RPMI7951 (cell line): ENCODE results near the gene CLCN7. TPM values are rescaled to one million over a fixed set of nuclear protein-coding genes. Genes with fewer than 3 reads are reported as not detected.

ENCODE experiments used
- DNase-seq: peaks from one replicate; pipeline ENCODE4 v3.0.0-alpha.2; 2012; ENCODE audit warnings: low read depth
- total RNA-seq: library from RNA; depleted of rRNA; stranded (reverse); fragments of >200 nt; shearing (Covaris generic); gene quantifications from 2 replicates; pipeline ENCODE4 v1.2.3, GENCODE V29; 2014

The CLCN7 gene
- total RNA-seq, 1 experiment from 2014 or later, result 38.6 TPM

- DNase-seq, result no peak
These were observed 10.5 kb downstream of the CLCN7 start for GRCh38 chr16:1464196-1464893.

DNA sequence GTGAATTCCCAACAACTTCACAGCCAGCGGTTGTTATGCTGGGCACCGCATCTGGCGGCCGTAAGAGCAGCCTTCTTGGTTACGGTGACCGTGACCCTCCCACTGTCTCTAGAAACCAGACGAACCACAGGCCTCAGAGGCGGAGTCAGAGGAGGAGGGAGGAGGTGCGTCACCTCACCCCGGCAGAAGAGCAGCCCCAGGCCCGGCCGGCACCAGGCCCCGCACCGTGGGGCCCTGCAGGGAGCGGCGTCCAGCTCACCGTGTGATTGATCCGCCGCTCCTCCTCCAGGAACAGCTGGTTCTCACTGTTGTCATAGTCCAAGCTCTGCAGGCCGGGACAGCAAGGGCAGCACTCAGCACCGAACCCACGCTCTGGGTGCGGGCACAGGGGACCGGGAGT, 13.7 kb downstream of the CLCN7 start:
- no peak for DNase-seq

DNA sequence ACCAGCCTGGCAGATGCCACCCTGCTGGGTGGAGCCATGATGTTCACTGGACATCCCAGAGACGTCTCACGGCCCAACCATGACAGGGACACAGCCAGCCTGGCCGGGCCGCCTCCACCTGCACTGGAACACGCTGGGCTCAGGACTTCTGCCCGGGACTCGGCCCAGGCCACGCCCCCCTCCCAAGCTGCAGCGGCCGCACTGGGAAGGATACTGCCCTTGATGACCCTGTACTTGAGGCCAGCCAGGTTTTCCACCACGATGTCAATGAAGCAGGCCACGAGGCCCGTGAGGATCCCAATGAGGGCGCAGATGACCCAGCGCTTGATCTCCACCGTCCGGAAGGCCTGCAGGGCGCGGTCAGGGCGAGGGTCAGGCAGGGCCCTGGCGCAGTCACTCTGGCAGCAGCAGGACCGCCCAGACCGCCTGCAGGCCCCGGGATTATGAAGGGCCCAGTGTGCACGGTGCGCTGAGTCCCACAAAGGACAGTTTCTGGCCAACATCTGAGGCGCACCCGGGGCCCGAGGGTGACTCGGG, 14.2 kb downstream of the CLCN7 start:
- DNase-seq, result no peak

DNA sequence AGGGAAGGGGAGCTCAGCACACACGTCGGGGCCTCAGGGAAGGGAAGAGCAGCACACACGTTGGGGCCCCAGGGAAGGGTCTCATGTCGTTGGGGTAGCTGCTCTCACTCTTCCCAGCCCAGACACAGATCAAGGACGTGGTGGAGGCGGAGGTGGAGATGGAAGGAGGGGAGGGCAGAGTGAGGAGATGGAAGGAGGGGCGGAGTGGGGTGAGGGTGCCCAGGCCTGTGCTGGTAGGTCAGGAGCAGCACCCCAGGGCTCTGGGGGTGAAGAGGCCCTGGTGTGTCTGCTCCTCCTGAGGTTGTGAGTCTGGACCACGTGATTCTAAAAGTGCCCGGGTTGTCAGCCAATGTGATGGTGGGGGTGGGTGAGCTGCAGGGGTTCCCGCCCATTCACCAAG, 14.9 kb downstream of the CLCN7 start:
- DNase-seq, result no peak

DNA sequence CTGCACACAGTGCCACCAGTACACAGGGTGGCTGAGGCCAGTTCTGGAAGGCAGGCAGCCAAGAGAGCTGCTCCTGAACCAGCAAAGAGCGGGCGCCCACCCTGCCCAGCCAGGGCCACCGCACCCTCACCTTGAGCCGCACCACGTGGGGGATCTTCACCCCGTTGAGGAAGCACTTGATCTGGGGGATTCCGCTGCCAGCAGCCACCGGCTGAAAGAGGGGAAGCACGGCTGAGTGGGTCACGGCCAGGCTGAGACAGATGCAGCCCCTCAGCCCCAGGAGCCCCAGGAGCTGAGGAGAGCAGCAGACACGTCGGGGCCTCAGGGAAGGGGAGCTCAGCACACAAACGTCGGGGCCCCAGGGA, 15.9 kb downstream of the CLCN7 start:
- DNase-seq, result no peak

- no peak for DNase-seq
These were observed 16.4 kb downstream of the CLCN7 start for GRCh38 chr16:1458336-1458976.

DNA sequence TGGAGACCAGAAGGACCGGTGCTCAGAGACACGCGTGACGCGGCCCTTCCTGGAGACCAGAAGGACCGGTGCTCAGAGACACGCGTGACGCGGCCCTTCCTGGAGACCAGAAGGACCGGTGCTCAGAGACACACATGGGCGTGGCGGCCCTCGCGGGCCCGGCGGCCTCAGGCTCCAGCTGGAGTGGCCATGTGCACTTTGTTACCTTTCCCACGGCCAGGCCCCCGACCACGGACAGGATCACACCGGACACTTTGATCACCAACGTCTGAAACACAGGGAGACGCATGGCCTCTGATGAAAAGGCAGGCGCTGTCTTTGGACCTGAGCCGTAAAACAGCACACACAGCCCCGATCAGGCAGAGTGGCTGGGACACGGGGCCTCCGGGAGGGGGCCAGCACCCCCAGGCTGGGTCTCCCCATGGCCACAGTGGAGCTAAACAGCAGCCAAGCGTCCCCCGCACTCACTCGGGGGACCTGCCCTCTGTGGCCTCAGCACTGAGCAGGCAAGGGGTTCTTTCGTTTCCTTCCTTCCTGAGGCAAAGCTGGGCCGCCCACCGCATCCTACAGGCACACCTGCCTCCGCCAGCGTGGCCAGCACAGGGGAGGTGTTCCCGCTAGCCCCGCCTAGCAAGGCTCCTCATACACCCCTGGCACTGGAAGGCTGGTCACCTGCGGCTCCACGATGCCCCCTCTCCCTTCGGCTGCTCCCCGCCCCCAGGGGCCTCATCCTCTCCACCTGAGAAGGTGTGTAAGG, 17.2 kb downstream of the CLCN7 start:
- no peak for DNase-seq

- DNase-seq, result no peak
These were observed 17.9 kb downstream of the CLCN7 start for GRCh38 chr16:1456951-1457350.

DNA sequence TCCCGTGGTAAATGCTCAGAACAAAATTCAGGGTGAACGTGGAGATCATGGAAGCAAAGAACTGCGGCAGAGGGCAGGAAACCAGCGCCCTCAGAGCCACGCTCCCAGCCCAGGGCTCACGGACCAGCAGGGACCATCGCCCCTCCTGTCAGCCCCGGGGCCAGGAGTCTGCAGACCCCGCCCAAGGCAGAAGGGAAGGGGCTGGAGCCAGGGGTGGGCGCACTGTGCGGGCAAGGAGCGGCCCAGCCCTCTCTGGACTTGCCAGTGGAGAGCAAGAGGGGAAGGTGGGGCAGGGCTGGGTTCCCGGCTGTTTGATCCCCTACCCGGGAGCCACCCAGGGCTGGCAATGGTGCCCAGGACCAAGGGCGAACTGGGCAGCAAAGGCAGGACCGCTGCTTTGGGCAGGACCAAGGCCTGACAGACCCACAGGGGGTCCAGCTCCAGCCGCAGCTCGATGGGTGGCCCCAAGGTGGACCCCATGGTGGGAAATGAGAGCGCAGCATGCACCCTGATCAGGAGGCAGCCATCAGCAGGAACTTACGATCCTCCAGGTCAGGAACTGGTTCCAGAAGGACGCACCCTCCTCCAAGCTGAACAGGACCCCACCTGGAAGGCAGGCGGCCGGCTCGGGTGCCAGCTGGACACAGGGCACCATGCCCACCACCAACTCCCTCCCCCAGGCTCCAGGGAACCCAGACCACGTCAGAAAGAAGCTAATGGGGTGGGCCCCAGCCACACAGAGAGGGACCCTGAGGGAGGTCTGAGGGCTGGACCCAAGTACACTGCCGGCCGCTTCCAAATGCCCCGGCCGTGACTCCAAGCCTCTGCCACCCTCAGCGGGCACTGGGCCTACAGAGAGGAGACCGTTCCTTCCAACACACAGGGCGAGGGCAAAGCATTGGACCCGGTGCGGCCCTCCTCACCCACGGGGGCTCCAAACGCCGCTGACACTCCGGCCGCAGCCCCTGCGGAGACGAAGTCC, 19.3 kb downstream of the CLCN7 start:
- DNase-seq, result no peak

DNA sequence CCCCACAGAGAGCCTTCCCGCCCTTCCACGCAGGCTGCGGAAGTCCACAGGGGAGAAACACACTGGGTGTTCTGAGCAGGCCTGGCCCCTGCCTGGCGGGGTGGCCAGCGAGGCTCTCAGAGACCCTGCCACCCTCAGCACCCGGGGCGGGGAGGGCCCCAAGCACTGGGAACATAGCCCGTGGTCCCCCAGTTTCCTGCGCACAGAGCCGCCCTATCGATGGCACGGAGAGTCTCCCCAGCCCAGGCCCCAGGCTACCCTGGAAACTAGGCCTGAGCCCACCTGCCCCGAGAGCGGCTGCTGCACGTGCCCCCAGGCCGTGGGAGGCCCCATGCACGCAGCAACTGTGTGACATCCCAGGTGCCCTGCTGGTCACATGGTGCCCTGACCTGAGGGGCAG, 20.3 kb downstream of the CLCN7 start:
- no peak for DNase-seq

DNA sequence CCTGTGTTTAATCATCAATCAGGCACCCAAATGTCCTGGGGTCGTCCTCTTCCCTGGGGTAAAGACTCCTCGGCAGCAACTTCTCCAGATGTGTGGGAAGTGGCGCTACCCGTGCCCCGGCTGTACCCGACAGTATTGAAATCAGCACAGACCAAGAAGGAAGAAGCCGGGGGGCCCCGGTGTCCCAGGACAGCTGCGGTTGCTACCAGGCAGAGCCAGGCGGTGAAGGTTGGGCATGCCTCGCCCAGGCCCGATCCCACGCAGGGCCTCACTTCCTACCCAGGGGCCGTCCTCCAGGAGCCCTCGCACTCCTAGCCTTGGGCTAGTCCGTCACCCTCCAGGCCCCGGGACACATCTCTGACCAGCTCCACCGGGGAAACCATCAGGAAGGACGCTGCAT, 21.5 kb downstream of the CLCN7 start:
- DNase-seq, result no peak

GRCh38 chr16:1452530-1452929, 22.3 kb downstream of the CLCN7 start:
- no peak for DNase-seq

GRCh38 chr16:1451702-1452392, 23.0 kb downstream of the CLCN7 start:
- no peak for DNase-seq

DNA sequence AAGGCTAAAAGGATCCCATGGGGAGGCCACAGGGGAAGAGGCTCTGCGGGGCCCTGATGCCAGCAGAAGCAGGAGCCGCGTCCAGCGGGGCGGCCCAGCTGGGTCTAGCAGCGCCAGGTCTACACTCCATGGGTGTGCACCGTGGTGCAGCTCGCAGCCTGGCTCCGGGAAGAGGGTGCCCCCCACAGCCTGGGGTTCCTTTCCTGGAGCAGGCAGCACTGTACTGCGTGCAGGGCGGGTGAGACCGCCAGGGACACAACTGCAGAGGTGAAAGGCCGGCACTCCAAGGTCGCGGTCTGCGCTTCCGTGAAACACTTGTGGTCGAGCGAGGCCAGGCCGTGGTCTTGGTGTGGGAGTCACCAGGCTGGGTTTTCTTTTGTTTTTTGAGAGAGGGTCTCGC, 24.0 kb downstream of the CLCN7 start:
- DNase-seq, result no peak

GRCh38 chr16:1450218-1450617, 24.6 kb downstream of the CLCN7 start:
- DNase-seq, result no peak

DNA sequence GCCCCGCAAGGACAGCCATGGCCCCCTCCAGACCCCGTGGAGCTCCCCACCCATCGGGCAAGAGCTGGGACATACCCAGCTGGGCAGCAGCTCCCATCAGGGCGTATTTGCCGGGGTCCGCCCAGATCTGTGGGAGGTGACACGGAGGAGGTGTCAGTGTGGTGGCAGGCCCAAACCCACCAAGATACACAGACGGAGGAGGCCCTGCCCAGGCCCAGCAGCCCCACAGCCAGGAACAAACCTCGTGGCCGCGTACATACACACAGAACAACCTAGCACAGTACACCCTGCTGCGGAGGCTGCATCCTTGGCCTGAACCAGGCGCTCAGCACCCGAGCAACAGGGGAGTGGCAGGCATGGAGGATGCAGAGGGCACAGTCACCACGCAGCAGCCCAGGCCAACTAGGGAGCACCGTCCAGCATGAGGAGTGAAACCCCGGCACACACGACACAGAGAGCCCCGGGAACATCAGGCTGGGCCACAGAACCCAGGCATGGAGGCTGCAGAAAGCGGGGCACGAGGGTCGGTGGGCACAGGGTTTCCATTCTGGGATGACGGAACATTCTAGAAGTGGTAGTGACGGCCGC, 25.5 kb downstream of the CLCN7 start:
- DNase-seq, result no peak

DNA sequence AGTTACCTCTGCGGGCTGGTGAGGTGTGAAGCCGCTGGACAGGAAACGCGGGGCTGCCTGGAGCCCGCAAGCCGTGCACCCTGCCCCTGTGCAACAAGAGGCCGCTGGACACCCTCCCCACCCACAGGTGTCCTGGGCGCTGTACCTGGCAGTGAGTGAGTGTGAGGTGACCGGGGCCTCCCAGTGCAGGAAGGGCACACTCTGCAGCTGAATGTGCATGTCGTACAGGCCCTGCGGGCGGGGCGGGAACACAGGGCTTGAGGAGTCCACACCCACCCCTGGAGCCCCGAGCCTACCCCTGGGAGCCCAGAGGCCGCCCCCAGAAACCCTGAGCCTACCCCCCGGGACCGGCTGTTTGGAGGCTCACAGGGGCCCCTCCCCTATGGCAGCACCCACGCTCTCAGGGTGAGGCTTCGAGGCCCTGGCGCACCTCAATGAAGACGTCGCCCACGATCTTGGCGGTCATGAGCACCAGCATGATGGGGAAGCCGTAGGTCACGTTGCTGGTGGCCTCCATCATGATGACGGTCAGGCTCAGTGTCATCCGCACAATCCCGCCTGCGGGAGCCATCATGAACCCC, 26.2 kb downstream of the CLCN7 start:
- DNase-seq, result no peak

DNA sequence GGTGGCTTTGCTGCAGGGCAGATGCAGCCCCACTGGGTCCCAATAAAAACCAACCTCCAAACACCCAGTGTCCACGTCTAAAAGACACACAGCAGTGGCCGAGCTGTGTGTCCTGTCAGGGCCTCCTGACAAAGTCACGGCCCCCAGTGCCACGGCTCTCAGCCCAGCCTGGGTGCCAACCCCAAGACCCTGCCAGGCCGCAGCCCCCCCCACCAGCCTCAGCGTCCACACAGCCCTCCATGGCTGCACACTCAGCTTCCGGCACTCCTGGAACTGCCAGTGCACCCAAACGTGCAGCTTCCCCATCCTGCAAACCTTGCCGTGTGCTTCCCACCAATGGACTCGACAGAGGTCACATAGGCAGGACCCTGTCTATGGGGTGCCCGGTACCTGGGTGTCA, 26.9 kb downstream of the CLCN7 start:
- DNase-seq, result no peak

- no peak for DNase-seq
These were observed 28.3 kb downstream of the CLCN7 start for GRCh38 chr16:1446296-1447080.
